ENCODE measurements around the gene SLC26A1. TPM values are rescaled to one million over a fixed set of nuclear protein-coding genes. Genes with fewer than 3 reads are reported as not detected.

SLC26A1 gene
- total RNA-seq, 2 experiments from 2014 or later: 0.25 to 0.65 TPM

DNA sequence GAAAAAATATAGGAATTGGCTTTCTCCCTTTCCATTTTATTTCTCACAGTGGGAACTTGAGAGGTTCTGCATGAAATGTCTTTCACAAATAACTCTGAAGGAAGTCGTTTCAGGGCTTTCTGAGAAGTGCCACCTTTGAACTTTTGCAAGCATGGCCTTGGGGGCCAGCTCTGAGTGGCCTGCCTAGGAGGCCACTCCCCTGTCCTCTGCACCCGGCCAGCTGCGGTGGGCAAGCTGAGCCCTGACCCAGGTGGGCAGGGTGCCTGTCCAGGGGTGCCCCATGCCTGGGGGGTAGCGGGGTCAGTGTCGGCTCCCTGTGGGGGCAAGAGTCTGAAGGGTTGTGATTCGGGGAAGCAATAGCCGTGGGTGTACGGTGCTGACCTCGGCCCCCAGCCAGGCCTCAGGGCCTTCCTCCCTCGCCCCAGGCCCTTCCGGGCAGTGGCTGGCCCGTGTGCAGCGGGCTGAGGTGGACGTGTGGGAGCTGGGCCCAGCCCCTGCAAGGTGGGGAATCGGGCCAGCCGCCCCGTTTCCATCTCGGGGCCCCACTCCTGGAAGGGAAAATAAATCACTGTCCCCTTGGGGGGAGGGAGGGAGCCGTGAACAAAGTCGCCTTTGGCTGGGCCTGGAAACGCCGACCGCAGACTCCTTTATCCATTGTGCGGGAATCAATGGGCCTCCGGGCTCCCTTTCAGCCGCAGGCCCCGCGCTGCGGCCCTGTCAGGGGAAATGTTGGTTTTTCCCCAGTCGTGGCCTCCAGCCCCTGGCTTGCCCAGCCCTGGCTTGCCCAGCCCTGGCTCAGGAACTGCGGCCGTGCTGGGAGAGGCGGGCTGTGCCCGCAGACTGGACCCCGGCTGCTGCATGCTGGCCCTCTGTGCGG is 21.3 kb upstream of the SLC26A1 start:
- Mint-ChIP-seq H3K36me3 (no peaks in the 10 kb centered on the region), H3K4me3 (no peak overlapping the region), H3K27me3 (no peaks in the 10 kb centered on the region), H3K4me1 (peaks cover 9% of the 10 kb centered on the region), H3K9me3 (no peaks in the 10 kb centered on the region), H3K27ac (no peak overlapping the region)
- ATAC-seq (ENCODE audit: low read depth) (no peak), DNase-seq (no peak)
- POLR2A ChIA-PET: no interaction called here

GRCh38 chr4:1013225-1014073 is 20.2 kb upstream of the SLC26A1 start:
- no peak overlapping the region for H3K27ac Mint-ChIP-seq
- POLR2A ChIA-PET: no interaction called here

DNA sequence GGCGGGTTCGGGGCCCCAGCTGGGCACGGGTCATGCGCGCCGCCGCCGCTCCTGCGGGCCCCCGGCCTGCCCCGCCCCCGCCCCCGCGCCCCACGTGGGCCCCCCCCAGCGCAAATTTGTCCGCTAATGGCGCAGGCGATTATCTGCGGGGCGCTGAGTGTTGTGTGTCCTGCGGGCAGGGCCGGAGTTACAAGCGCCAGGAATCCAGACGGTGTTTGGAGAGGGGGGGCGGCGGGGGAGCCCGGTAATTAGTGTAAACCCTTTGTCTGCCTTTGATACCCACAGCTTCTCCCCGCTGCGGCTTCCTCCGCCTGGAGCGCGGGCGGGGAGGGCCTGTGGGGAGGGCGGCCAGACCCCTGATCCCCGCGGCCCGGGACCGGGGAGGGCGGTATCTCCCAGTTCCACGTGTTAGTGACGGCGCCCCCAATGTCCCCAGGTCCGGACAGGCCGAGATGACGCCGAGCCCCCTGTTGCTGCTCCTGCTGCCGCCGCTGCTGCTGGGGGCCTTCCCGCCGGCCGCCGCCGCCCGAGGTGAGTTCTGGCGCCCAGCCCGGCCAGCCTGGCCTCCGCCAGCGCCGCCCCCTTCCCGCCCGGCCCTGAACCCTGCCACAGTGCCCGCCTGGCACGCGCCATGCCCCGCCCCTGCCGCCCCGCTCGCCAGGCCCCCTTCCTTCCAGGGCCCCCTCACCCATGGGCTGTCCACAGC is 19.0 kb upstream of the SLC26A1 start:
- POLR2A ChIA-PET: no interaction called here
- Mint-ChIP-seq H3K4me3 (peak overlapping the region; percentile 62), H3K36me3 (no peaks in the 10 kb centered on the region), H3K4me1 (peaks cover 13% of the 10 kb centered on the region), H3K9me3 (no peaks in the 10 kb centered on the region), H3K27me3 (peaks cover 15% of the 10 kb centered on the region), H3K27ac (no peak overlapping the region)
- peak; percentile 63 for DNase-seq
- no peak for ATAC-seq (ENCODE audit: low read depth)

More at GRCh38 chr4:1013225-1014073, 20.2 kb upstream of the SLC26A1 start:
- Mint-ChIP-seq H3K27me3 (peaks cover 5% of the 10 kb centered on the region), H3K36me3 (no peaks in the 10 kb centered on the region), H3K4me1 (peaks cover 13% of the 10 kb centered on the region), H3K4me3 (no peak overlapping the region), H3K9me3 (no peaks in the 10 kb centered on the region)
- ATAC-seq (ENCODE audit: low read depth): no peak
- no peak for DNase-seq

GRCh38 chr4:1011666-1012033 is 18.4 kb upstream of the SLC26A1 start:
- Mint-ChIP-seq H3K4me1 (peaks cover 13% of the 10 kb centered on the region), H3K36me3 (no peaks in the 10 kb centered on the region), H3K4me3 (no peak overlapping the region), H3K9me3 (no peaks in the 10 kb centered on the region), H3K27me3 (peaks cover 20% of the 10 kb centered on the region), H3K27ac (no peak overlapping the region)
- no peak for DNase-seq
- POLR2A ChIA-PET: no interaction called here
- no peak for ATAC-seq (ENCODE audit: low read depth)

- H3K9me3 Mint-ChIP-seq: no peaks in the 10 kb centered on the region
- POLR2A ChIA-PET: interaction anchor here (0.6 to 3.1 kb wide), 6 partner anchors 72 to 337 kb away, joined by 3 to 7 read pairs (median 4); partner anchors contain the start of genes ATP5ME, GAK, MYL5 and TMEM175
- ATAC-seq (ENCODE audit: low read depth): peak; percentile 60
- H3K27ac Mint-ChIP-seq: peak within 1 kb of the TSS; percentile 97
- peaks cover 24% of the 10 kb centered on the region for H3K27me3 Mint-ChIP-seq
- H3K4me1 Mint-ChIP-seq: peaks cover 13% of the 10 kb centered on the region
- peak; percentile 95 for DNase-seq
- H3K4me3 Mint-ChIP-seq: peak within 1 kb of the TSS; percentile 91
- no peaks in the 10 kb centered on the region for H3K36me3 Mint-ChIP-seq
These were observed 17.9 kb upstream of the SLC26A1 start, which contains the start of gene FGFRL1 for GRCh38 chr4:1011022-1011665. FGFRL1 (plus strand) TSS chr4:1011626; CDS start chr4:1012486, 860 bp downstream.

DNA sequence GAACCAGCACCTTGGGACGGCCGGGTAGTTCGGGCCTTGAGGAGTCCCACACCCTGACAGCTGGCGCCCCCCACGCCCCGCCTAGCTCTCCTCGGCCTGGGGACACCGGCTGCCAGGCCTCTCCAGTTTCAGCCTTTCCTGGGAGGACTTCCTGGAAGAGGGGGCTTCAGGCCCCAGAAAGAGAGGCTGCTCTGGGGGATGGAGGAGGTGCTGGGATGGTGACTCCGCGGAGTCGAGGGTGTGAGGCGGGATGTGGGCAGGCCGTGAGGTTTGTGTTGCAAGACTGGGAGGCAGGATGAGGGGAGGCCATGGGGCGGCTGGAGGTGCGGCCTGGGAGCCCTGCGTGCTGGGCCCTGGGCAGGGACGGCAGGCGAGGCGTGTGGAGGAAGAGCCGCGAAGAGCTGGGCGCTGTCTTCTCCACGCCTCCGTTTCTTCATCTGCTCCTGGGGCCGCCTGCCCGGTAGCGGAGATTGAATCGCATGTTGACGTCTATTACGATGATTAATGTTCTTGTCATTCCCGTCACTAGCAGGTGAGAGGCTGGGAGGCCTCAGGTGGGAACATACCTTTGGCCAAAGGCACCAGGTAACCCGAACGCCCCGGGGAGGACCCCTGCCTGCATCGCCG is 17.3 kb upstream of the SLC26A1 start:
- DNase-seq: peak; percentile 83

DNA sequence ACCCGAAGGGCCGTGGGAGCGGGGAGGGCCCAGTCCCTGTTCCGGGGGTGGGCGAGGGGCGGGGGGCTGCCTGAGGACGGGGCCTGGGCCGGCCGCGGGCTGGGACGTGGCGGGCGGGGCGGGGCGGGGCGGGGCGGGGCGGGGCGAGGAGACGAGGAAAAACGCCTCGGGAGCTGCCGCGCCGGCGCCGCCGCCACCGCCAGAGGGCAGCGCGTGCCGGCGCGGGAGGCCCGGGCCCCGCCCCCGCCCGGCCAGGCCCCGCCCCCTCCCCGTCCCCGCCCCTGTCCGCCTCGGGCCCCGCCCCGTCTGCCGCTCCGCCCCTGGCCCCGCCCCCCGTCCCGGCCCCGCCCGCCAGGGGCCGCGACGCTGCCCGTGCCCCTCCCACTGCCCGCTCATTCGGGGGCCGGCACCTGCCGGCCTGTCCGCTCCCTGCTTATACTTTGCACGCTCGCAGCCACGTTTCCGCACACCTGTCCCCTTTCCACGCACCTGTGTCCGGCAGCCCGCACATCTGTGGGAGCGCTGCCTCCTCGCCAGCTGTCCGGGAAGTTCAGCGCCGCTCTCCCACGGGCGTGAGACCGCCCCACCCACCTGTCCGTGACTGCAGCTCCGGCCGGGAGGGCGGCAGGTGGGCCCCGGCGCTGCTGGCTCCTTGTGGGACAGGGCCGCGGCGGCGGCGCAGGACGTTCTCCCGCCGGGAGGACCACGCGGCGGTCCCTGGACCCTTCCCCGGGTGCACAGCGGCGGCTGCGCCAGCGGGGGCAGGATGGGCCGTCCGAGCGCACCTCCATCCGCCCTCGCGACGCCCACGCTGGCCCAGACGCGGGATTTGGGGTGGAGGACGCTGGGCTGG is 16.6 kb upstream of the SLC26A1 start:
- peak; percentile 87 for DNase-seq
- no peaks in the 10 kb centered on the region for H3K9me3 Mint-ChIP-seq
- H3K4me3 Mint-ChIP-seq: peak overlapping the region; percentile 91
- peak; percentile 25 for ATAC-seq (ENCODE audit: low read depth)
- no peaks in the 10 kb centered on the region for H3K36me3 Mint-ChIP-seq
- peak overlapping the region; percentile 97 for H3K27ac Mint-ChIP-seq
- POLR2A ChIA-PET: interaction anchor here (0.6 to 3.1 kb wide), 4 partner anchors 23 to 336 kb away, joined by 3 to 7 read pairs (median 4); partner anchors contain the start of genes ATP5ME, IDUA and MYL5
- peaks cover 28% of the 10 kb centered on the region for H3K27me3 Mint-ChIP-seq
- peaks cover 13% of the 10 kb centered on the region for H3K4me1 Mint-ChIP-seq

More for the DNA sequence above, 17.3 kb upstream of the SLC26A1 start:
- H3K27ac Mint-ChIP-seq: peak overlapping the region; percentile 97
- H3K36me3 Mint-ChIP-seq: no peaks in the 10 kb centered on the region
- peak overlapping the region; percentile 91 for H3K4me3 Mint-ChIP-seq
- H3K9me3 Mint-ChIP-seq: no peaks in the 10 kb centered on the region
- POLR2A ChIA-PET: interaction anchor here (0.6 to 3.1 kb wide), 7 partner anchors 73 to 337 kb away, joined by 3 to 7 read pairs (median 4); partner anchors contain the start of genes ATP5ME, GAK, MYL5 and TMEM175
- ATAC-seq (ENCODE audit: low read depth): peak; percentile 65
- H3K27me3 Mint-ChIP-seq: peaks cover 28% of the 10 kb centered on the region
- H3K4me1 Mint-ChIP-seq: peaks cover 13% of the 10 kb centered on the region

DNA sequence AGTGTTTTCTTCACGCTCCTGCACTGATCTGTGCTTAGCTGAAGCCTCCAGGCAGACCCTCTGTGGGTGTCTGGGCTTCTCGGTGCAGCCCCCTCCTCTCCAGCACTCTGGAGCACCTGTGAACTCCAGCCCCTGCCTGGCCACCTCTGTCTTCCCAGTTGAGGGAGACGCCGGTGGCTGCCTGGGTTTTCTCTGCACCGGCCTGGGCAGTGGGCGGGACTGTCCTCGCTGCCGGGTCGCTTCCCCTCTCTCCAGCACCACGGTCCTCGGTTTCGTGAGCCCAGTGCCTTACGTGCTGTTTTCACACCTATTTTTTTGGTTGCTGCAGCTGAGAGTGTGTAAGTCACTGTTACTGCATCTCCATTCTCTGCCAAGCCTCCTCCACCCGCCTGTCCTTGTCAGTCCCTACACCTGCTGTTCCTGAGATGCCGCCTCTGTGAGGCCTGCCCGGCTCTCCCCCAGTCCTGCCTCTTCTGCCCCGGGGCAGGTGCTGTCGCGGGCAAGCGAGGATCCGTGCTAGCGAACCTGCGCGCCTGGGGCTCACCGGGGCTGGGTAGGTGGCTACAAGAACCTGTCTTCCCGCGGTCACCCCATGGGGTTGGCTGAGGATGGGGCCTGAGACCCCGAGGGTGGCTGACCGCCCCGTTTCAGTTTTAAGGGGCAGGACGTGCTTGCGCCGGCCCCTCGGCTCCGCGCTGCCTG is 15.8 kb upstream of the SLC26A1 start:
- no peaks in the 10 kb centered on the region for H3K36me3 Mint-ChIP-seq
- ATAC-seq (ENCODE audit: low read depth) (no peak), DNase-seq (peak; percentile 70)
- peaks cover 12% of the 10 kb centered on the region for H3K4me1 Mint-ChIP-seq
- H3K9me3 Mint-ChIP-seq: no peaks in the 10 kb centered on the region
- peak overlapping the region; percentile 78 for H3K4me3 Mint-ChIP-seq
- POLR2A ChIA-PET: interaction anchor here (1.1 to 3.1 kb wide), 2 partner anchors 22 to 335 kb away, joined by 5 to 7 read pairs; partner anchors contain the start of genes ATP5ME, IDUA and MYL5
- H3K27ac Mint-ChIP-seq: peak overlapping the region; percentile 42
- H3K27me3 Mint-ChIP-seq: peaks cover 29% of the 10 kb centered on the region

DNA sequence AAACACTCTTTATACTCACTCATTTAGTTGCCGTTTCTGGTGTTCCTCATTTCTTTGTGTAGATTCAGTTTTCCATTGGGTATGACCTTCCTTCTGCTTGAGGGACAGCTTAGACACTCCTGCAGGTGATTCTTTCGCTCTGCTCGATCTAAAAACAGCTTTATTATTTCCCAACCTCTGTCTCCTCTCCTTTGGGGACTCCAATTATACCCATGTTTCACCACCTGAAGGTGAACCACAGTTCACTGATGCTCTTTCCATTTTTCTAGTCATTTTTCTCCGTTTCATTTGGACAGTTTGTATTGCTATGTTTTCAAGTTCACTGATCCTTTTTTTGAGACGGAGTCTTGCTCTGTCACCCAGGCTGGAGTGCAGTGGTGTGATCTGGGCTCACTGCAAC is 13.7 kb upstream of the SLC26A1 start:
- H3K27me3 Mint-ChIP-seq: peaks cover 33% of the 10 kb centered on the region
- no peak for DNase-seq
- no peak for ATAC-seq (ENCODE audit: low read depth)
- no peaks in the 10 kb centered on the region for H3K36me3 Mint-ChIP-seq
- H3K4me3 Mint-ChIP-seq: no peak overlapping the region
- H3K9me3 Mint-ChIP-seq: no peaks in the 10 kb centered on the region
- peaks cover 9% of the 10 kb centered on the region for H3K4me1 Mint-ChIP-seq
- POLR2A ChIA-PET: no interaction called here
- H3K27ac Mint-ChIP-seq: no peak overlapping the region

DNA sequence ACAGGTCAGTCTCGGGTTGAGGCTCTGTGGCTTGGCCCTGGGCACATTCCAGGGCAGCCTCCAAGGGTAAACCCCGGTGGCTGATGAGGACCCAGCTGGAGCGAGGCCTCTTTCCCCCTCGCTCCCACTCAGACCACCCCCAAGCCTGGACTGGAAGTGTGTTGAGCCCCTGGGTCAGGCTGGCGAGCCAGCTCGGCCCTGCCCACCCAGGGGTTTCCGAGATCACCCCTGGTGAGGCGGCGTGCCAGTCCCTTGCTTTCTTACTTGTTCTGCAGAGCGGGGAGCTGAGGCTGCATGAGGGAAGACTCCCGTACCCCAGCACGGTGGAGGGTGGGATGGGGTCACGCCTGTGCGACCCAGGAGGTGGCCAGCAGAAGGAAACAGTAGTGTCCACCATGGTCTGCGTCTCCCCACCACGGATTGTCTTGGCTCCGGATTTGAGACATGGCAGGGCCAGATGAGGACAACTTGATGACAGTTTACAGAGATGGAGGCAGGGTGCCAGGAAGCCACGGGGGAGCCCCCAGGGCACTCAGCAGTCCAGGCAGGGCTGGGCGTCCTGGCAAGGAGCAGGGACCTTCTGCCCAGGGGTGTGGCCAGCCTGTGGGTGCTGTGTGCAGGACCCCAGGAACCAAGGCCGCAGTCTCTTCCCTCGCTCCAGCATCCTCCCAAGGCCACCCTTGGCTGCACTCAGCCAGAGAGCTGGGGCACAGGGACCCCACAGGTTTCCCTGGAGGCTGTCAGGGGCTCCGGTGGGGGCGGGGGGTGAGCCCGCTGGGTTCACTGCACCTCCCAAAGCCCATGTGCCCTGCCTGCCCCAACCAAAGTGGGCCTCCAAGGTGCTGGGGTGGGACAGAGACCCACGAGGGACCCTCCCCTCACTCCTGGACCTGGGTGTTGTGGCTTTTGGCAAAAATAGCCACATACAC is 11.6 kb upstream of the SLC26A1 start:
- Mint-ChIP-seq H3K36me3 (no peaks in the 10 kb centered on the region), H3K27me3 (peaks cover 40% of the 10 kb centered on the region), H3K27ac (no peak overlapping the region), H3K4me3 (no peak overlapping the region), H3K4me1 (peaks cover 4% of the 10 kb centered on the region), H3K9me3 (no peaks in the 10 kb centered on the region)
- ATAC-seq (ENCODE audit: low read depth): no peak
- POLR2A ChIA-PET: no interaction called here
- no peak for DNase-seq

Measured in activated naive CD8-positive, alpha-beta T cell treated with anti-CD3 and anti-CD28 coated beads, Interleukin-2, amount 10 ng/mL, durations not matched to agents 7 days and 5 days (primary cell).